ENCODE data around the gene CFAP299. TPM values are rescaled to one million over a fixed set of nuclear protein-coding genes. Genes with fewer than 3 reads are reported as not detected.

CFAP299 gene
- total RNA-seq, 1 experiment from 2014 or later: not detected

DNA sequence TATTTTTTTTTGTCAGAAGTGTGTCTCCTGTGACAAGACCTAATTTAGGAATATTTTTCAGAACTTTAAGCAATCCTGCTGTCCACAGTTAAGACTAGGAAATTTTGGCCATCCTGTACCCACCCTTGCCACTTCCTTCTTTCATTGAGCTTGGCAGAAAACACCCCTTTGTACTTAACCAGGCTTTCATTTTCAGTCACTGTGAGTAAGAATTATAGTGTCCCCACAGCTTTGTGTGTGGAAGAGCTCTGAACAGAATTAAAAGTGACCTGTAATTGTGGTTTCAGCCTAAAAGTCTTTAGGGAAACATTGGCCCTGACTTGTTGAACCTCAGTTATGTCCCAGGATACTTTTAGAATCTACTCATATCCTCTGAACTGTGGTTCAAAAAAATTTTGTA is 541.3 kb downstream of the CFAP299 start:
- intact Hi-C loops (cut with micrococcal nuclease; ENCODE audit: unreplicated experiment): no loop called here
- no TSS peak for BruUV-seq (replicated peaks)
- Histone ChIP-seq H3K27ac (ENCODE audit: low read depth, low read length, poor library complexity, severe bottlenecking) (no peak overlapping the region), H3K27me3 (replicated peaks; ENCODE audit: insufficient read depth, low read depth, low read length, poor library complexity) (no peaks in the 10 kb centered on the region), H3K4me3 (ENCODE audit: low read depth, low read length, poor library complexity, severe bottlenecking) (no peak overlapping the region), H3K9me3 (ENCODE audit: low read depth, low read length, poor library complexity, severe bottlenecking) (no peaks in the 10 kb centered on the region), H3K4me1 (ENCODE audit: insufficient read depth, low read length, poor library complexity, severe bottlenecking) (no peaks in the 10 kb centered on the region), H3K36me3 (ENCODE audit: insufficient read depth, low read length, poor library complexity, severe bottlenecking) (no peaks in the 10 kb centered on the region)
- POLR2A ChIA-PET (ENCODE audit: low non-redundant PET): no interaction called here
- DNase-seq (ENCODE audit: low spot score): no peak
- TF ChIP-seq, protein P1, sequence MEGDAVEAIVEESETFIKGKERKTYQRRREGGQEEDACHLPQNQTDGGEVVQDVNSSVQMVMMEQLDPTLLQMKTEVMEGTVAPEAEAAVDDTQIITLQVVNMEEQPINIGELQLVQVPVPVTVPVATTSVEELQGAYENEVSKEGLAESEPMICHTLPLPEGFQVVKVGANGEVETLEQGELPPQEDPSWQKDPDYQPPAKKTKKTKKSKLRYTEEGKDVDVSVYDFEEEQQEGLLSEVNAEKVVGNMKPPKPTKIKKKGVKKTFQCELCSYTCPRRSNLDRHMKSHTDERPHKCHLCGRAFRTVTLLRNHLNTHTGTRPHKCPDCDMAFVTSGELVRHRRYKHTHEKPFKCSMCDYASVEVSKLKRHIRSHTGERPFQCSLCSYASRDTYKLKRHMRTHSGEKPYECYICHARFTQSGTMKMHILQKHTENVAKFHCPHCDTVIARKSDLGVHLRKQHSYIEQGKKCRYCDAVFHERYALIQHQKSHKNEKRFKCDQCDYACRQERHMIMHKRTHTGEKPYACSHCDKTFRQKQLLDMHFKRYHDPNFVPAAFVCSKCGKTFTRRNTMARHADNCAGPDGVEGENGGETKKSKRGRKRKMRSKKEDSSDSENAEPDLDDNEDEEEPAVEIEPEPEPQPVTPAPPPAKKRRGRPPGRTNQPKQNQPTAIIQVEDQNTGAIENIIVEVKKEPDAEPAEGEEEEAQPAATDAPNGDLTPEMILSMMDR (conservative IDR thresholded peaks at IDR 0.05; ENCODE audit: low read depth, low read length): no peak
- no peak for TF ChIP-seq EZH2 (IDR thresholded peaks at IDR 0.05; ENCODE audit: borderline replicate concordance, low read depth, low read length, poor library complexity, severe bottlenecking)
- CTCF ChIA-PET: no interaction called here

DNA sequence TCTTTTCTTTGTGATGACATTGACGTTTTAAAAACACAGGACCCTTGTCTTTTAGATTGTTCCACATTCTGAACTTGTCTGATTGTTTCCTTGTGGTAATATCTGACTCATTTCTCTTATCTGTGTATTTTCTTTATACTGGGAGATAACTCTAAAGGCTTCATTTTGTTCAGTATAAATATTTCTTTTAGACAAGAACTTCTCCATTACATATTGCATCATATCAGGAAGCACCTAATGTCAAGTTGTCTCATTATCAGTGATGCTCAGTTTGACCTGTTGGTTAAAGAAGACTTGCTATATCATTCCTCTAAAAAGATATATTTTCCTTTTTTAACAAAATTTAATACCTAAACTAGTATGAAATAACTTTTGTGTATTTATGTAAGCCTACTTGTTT is 542.7 kb downstream of the CFAP299 start:
- TF ChIP-seq, protein P1 (conservative IDR thresholded peaks at IDR 0.05; ENCODE audit: low read depth, low read length): no peak
- TF ChIP-seq EZH2 (IDR thresholded peaks at IDR 0.05; ENCODE audit: borderline replicate concordance, low read depth, low read length, poor library complexity, severe bottlenecking): no peak
- no peaks in the 10 kb centered on the region for H3K9me3 ChIP-seq (ENCODE audit: low read depth, low read length, poor library complexity, severe bottlenecking)
- no TSS peak for BruUV-seq (replicated peaks)
- no peak overlapping the region for H3K27ac ChIP-seq (ENCODE audit: low read depth, low read length, poor library complexity, severe bottlenecking)
- no peak for DNase-seq (ENCODE audit: low spot score)
- ChIA-PET CTCF (no interaction called here), POLR2A (ENCODE audit: low non-redundant PET) (no interaction called here)
- H3K4me3 ChIP-seq (ENCODE audit: low read depth, low read length, poor library complexity, severe bottlenecking): no peak overlapping the region
- H3K36me3 ChIP-seq (ENCODE audit: insufficient read depth, low read length, poor library complexity, severe bottlenecking): no peaks in the 10 kb centered on the region
- no peaks in the 10 kb centered on the region for H3K4me1 ChIP-seq (ENCODE audit: insufficient read depth, low read length, poor library complexity, severe bottlenecking)
- intact Hi-C loops (cut with micrococcal nuclease; ENCODE audit: unreplicated experiment): no loop called here
- no peaks in the 10 kb centered on the region for H3K27me3 ChIP-seq (replicated peaks; ENCODE audit: insufficient read depth, low read depth, low read length, poor library complexity)

DNA sequence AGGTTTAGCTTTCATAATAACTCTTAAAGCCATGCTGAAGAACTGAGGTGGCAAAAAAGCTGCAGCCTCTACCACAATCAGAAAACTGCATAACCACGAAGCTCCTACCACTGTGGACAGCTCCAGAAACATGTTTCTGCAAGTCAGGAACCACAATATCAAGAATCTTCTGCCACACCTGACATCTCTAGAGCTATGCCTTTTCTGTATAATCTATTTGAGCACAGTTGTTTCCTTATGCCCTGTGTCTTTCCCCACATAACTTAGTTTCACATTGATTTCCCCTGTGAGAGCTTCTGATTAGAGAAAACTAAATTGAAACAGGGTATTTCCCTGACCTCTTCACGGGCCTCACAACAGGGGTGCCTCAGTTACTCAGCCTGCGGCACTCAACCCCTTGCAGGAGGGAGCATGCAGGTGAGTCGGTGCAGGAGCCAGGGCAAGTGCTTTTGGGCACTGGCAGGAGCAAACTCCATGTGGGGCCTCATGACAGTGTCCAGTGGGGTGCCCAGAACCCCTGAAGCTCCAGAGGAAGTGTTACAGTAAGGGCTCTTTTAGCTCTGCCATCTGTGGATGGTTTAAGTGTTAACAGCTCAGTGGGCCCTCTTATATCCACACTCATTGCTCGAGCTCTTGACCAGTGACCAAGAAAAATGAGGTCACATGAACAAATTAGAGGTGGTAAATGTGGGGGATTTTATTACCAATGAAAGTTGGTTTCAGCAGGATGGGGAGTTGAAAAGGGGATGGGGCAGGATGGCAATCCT is 562.2 kb downstream of the CFAP299 start:
- no peak for TF ChIP-seq EZH2 (IDR thresholded peaks at IDR 0.05; ENCODE audit: borderline replicate concordance, low read depth, low read length, poor library complexity, severe bottlenecking)
- TF ChIP-seq, protein P1 (conservative IDR thresholded peaks at IDR 0.05; ENCODE audit: low read depth, low read length): no peak

More for the DNA sequence above, 562.2 kb downstream of the CFAP299 start:
- BruUV-seq (replicated peaks): no TSS peak
- ChIA-PET CTCF (no interaction called here), POLR2A (ENCODE audit: low non-redundant PET) (interaction anchor here (0.6 kb wide), 1 partner anchor 281 kb away, joined by 3 read pairs; no protein-coding TSS in a partner anchor)
- DNase-seq (ENCODE audit: low spot score): no peak
- no peaks in the 10 kb centered on the region for H3K9me3 ChIP-seq (ENCODE audit: low read depth, low read length, poor library complexity, severe bottlenecking)
- no peak overlapping the region for H3K27ac ChIP-seq (ENCODE audit: low read depth, low read length, poor library complexity, severe bottlenecking)
- no peaks in the 10 kb centered on the region for H3K4me1 ChIP-seq (ENCODE audit: insufficient read depth, low read length, poor library complexity, severe bottlenecking)
- no peak overlapping the region for H3K4me3 ChIP-seq (ENCODE audit: low read depth, low read length, poor library complexity, severe bottlenecking)
- no peaks in the 10 kb centered on the region for H3K36me3 ChIP-seq (ENCODE audit: insufficient read depth, low read length, poor library complexity, severe bottlenecking)
- H3K27me3 ChIP-seq (replicated peaks; ENCODE audit: insufficient read depth, low read depth, low read length, poor library complexity): no peaks in the 10 kb centered on the region
- intact Hi-C loops (cut with micrococcal nuclease; ENCODE audit: unreplicated experiment): no loop called here
